Activated CD8-positive, alpha-beta memory T cell treated with anti-CD3 and anti-CD28 coated beads for 36 hours (primary cell): ENCODE results near the gene PRPSAP1. TPM values are rescaled to one million over a fixed set of nuclear protein-coding genes. Genes with fewer than 3 reads are reported as not detected.

Source experiments
- CTCF ChIA-PET: fragments of 350-600 bp; sonication (Branson Sonifier 250); formaldehyde crosslinking; loops from one replicate; lab custom pipeline; 2021; ENCODE audit warnings: antibody characterized with exemption; lab: Charles Lee
- POLR2A ChIA-PET: fragments of 350-600 bp; sonication (Branson Sonifier 250); formaldehyde crosslinking; loops from one replicate; lab custom pipeline; 2021; ENCODE audit warnings: antibody characterized with exemption; lab: Charles Lee
- total RNA-seq, 2 experiments: library from RNA; stranded (reverse); gene quantifications; one replicate each; pipeline ENCODE4 v1.2.3, GENCODE V29; 2021

The PRPSAP1 gene, protein sequence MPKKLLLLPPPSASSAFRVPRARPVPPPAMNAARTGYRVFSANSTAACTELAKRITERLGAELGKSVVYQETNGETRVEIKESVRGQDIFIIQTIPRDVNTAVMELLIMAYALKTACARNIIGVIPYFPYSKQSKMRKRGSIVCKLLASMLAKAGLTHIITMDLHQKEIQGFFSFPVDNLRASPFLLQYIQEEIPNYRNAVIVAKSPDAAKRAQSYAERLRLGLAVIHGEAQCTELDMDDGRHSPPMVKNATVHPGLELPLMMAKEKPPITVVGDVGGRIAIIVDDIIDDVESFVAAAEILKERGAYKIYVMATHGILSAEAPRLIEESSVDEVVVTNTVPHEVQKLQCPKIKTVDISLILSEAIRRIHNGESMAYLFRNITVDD
- 10 to 100 TPM; 39.4 to 41.8 TPM for total RNA-seq

DNA sequence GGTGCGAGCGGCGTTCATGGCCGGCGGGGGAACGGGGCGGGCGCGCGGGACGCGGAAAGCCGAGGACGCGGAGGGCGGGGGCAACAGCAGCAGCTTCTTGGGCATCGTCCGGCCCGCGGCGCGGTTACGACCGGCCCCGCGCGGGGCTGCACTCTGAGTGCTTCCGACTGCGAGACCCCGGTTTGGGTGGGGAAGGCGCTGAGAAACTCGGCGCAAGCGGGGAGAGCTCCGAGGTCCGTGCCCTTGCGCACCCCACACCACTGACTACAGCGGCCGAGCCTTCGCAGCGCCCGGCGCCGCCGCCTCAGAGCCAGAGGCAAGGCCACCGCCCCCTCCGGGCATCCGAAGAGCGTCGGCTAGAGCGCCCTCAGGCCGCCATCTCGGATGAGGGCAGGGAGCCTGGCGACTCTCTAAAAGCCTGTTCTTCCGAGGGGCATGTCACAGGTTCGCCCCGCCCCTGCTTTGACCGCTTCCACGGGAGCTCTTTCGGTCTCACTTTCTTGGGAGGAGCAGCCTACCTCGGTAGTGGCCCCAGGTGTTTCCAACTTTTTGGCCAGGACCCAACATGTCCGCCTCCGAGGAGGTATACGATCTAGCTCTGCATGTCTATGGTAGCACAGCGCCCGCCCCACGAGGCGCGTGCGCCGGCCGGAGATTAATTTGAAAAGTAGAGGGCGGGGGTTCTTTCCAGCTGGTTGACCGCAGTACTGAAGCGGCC lies at the start of gene PRPSAP1:
Gene PRPSAP1 (minus strand): TSS at position 318 of the 718 bp plus-strand sequence. CDS start 213 bp downstream, at position 105.
- CTCF ChIA-PET = interaction anchor here (0.6 to 4.2 kb wide), 14 partner anchors 9 to 174 kb away, joined by 3 to 43 read pairs (median 3); partner anchors contain the start of gene SPHK1
- POLR2A ChIA-PET = interaction anchor here (0.5 to 2.8 kb wide), 9 partner anchors 14 to 1339 kb away, joined by 3 to 39 read pairs (median 3); partner anchors contain the start of genes EXOC7 and SPHK1

DNA sequence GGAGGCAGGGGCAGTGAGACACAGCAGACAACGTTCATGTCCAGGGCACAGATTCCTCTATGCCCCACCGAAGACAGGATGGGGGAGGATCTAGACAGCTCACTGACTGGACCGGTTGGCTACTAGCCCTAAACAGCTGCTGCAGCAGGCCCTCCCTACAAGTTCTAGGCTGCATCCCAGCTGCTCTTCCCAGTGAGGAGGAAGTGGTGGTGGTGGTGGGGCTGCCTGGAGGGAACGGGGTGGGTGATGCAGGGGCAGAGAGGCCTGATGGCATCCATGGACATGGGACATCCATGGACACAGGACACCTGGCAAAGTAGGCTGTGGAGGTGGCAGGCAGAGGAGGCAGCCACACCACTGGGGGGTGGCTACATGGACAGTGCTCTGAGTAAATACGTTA lies 49.0 kb upstream of the PRPSAP1 start:
- ChIA-PET CTCF (no interaction called here), POLR2A (no interaction called here)

DNA sequence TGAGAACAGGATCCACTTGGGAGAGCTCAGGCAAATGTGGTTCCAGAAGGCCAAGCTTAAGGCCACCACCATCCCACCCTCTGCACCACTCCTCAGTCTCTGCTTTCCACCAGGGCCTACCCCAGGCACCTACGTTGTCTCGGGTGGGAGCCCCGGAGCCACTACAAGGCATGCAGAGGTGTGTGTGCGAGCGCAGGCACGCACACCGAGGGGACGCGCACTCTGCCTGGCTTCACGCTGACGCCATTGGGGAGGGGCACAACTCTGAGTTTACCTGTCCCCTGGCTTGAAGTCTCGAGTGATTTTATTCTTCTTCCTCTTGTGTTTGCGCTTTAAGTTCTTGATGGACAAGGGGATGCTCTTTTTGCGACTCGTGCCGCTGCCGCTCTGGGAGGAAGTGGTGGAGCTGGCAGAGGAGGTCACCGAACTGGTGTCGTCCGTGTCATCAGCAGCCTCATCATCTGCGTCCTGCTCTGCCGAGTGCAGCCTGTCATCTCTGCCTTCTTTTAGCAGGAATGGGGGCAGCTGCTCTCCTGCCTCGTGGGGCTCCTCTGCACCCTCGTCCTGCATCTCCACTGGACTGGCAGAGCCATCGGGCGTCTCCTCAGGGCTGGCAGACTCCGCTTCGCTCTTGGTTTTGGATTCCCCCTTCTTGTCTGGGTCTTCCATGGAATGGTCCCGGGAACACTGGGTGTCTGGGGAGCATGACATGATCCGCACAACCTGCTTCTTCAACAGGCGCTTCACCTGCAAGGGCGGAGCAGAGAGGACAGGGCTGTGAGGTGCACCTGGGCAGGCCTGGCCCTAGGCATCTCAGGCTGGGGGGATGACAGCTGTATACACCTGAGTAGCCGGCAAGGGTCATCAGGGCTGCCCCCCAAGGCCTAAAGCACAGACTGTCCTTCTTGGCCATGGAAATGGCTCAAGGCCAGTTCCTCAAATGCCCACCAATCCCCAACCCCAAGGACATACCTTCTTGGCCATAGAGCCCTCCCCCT lies 45.8 kb upstream of the PRPSAP1 start:
- ChIA-PET CTCF (interaction anchor here (1.4 to 6.1 kb wide), 9 partner anchors 13 to 386 kb away, joined by 4 to 77 read pairs (median 15); partner anchors contain the start of genes PRPSAP1 and SPHK1), POLR2A (no interaction called here)

DNA sequence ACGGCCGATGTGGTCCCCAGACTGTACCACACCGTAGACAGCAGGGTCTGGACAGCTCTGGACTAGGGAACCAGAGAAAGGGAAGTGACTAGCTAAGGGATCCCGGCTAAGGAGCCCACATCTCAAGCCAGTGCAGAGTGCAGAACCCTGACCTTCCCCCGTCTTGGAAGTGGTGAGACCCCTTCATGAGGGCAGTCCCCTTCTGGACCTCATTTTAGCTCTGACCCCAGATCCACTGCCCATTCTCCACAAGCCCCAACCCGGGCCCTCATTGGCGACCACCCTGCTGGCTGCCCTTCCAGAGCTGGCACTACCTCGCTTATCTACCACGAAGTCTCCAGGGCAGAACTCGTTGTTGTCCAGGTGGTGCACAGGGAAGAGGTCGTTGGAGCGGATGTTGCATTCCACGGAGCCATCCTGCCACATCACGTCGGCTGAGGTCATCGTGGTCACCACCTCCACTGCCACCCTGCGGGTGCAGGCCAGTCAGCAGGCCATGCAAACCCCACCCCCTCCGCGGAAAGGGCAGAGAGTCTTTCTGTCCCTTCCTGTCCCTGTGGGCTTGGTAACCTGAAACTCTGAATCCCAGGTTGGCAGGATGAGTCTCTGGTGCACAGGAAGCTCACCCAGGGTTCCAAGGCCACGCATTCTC lies 44.9 kb upstream of the PRPSAP1 start:
- ChIA-PET CTCF (interaction anchor here (0.8 to 6.1 kb wide), 24 partner anchors 10 to 385 kb away, joined by 3 to 77 read pairs (median 4); partner anchors contain the start of genes AANAT, PRPSAP1 and SPHK1), POLR2A (interaction anchor here (0.9 kb wide), 1 partner anchor 94 kb away, joined by 5 read pairs; no protein-coding TSS in a partner anchor)

DNA sequence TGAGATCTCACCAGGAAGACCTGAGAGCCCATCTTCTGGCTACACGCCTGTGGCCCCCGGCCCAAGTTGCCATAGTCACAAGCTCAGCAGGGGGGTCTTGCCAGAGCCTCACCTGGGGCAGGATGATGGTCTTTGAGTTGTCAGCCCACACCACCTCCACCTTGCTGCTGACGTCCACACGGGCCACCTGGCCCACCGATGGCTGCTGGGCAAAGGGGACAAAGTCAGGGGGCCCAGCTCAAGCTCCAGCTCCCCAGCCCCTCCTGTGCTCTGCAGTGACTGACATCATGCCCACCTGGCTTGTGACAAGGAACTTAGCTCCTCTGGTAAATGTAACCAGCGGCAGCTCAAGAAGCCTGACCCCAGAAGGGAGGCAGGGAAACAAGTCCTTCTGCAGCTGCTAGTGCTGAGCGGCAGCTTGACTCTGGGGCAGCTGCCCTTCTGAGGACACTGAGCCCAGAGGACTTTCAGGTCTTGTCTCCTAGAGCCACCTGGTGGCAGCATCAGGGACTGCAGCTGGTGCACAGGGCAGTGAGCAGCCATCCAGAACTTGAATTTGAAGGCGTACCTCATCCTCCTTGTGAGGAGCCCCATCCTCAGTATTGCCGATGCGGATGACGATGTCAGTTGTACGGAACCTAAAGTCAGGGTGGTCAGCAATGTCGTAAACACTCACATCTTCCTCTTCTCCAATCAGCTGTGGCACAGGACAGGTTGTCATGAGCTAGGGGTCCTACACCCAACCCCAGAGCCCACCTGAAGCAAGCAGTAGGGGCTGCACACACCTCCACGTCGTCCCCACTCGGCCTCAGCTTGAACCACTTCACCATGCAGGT lies 44.2 kb upstream of the PRPSAP1 start:
- ChIA-PET POLR2A (interaction anchor here (0.9 to 1.0 kb wide), 2 partner anchors 12 to 94 kb away, joined by 3 to 5 read pairs; no protein-coding TSS in a partner anchor), CTCF (interaction anchor here (0.8 to 6.1 kb wide), 31 partner anchors 10 to 385 kb away, joined by 3 to 77 read pairs (median 4); partner anchors contain the start of genes AANAT, PRPSAP1 and SPHK1)

DNA sequence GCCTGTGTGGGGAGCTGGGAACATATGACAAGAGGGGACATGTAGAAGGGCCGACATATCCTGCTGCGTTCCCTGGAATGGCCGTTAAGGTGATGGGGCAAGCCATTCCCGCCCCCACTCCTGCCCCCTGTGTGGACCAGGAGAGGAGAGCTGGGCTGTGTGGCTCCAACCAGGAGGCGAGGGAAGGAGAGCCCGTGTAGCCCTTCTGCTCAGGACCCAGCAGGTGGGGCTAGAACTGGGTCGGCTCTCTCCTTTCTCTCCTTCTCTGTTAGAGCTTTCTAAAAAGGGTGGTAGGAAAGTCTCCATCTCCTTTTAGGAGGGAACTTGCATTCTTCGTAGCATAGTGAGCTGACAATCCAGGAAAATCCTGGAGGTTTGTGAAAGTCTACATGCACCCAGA lies 43.5 kb upstream of the PRPSAP1 start:
- CTCF ChIA-PET = interaction anchor here (0.6 to 6.1 kb wide), 18 partner anchors 10 to 378 kb away, joined by 3 to 77 read pairs (median 4); partner anchors contain the start of genes AANAT, PRPSAP1 and SPHK1
- POLR2A ChIA-PET = interaction anchor here (1.0 kb wide), 1 partner anchor 12 kb away, joined by 3 read pairs; no protein-coding TSS in a partner anchor

DNA sequence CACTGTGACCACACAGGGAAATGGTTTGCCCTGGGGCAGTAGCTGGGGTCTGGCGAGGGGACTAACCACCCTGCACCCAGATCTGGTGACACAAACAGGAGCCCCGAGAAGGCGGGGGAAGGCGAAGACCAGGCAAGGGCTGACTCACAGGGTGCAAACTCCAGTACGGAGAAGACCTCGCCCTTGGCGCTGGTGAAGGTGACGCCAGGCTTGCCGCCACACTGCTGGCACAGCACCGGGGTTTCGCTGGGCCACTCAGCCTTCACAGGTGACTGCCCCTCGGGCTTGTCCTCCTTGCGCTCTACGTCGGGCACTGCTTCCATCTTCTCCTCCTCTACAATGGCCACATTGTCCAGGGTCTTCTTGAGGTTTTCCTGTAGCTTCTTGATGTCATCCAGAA lies 42.3 kb upstream of the PRPSAP1 start:
- POLR2A ChIA-PET = no interaction called here

DNA sequence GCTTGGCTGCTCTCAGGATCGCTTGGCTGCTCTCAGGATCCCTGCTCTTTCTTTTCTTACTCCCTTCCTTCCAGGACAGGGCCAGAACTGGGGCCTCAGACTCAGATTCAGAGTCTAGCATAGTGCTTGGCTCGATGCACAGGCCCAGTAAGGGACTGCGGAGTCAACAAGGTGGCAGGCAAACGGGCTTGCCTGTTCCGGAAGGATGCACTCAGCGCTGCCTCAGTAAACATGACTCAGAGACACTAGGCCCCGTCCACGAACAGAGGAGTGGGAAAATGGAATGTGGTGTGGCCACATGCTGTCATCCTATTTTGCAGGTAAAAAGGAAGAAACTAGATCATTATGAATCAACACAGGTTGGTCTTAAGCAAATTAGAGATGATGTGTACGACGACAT lies 40.5 kb upstream of the PRPSAP1 start:
- POLR2A ChIA-PET = no interaction called here
- CTCF ChIA-PET = interaction anchor here (0.6 to 1.2 kb wide), 4 partner anchors 90 to 1017 kb away, joined by 3 to 5 read pairs (median 4); no protein-coding TSS in a partner anchor

More for the DNA sequence above, 42.3 kb upstream of the PRPSAP1 start:
- CTCF ChIA-PET = interaction anchor here (1.0 to 6.1 kb wide), 4 partner anchors 9 to 94 kb away, joined by 3 to 77 read pairs (median 38); partner anchors contain the start of gene SPHK1

DNA sequence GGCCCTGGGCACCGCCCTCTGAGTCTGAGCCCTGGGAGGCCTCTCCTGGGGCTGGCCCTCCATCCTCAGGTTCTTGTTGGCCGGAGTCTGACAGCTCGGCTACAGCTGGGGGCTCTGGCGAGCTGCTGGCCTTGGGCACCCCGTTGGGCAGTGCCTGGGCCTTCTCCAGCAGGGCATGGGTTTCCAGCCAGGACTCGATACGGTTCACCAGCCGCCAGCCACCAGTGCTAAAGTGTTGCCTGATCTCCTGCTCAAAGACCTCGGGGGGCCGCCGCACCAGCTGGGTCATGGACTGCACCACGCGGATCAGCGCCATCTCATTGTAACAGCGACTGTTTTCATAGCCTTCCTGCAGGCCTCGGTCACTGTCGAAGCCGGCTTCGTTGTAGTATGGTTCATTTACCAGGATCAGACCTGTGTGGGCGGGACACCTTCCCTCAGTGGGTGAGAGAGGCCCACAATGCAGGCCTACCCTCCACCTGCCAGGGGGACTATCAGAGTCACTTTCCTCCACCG lies 37.5 kb upstream of the PRPSAP1 start:
- ChIA-PET CTCF (interaction anchor here (1.0 kb wide), 1 partner anchor 366 kb away, joined by 6 read pairs; no protein-coding TSS in a partner anchor), POLR2A (no interaction called here)

DNA sequence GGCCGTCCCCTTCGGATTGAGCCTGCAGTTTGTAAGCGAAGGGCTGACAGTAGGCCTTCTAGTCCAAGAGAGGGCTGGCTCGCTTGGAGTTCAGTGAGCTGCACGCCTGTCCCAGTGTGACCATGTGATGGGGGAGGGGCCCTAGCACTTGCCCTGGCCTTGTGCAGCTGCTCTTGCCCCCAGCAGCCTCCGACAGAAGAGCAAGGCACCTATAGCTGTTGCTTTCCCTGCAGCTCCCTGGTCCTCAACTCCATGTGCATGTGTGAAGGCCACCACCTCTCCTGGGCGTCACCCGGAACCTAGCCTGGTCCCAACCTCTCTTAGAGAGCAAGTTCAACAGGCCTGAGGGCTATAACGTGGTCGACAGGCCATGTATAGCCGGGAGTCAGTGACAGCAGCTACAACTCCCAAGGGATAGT lies 36.3 kb upstream of the PRPSAP1 start:
- CTCF ChIA-PET = interaction anchor here (1.1 to 6.3 kb wide), 2 partner anchors 7 to 117 kb away, joined by 3 to 57 read pairs; no protein-coding TSS in a partner anchor
- POLR2A ChIA-PET = no interaction called here

DNA sequence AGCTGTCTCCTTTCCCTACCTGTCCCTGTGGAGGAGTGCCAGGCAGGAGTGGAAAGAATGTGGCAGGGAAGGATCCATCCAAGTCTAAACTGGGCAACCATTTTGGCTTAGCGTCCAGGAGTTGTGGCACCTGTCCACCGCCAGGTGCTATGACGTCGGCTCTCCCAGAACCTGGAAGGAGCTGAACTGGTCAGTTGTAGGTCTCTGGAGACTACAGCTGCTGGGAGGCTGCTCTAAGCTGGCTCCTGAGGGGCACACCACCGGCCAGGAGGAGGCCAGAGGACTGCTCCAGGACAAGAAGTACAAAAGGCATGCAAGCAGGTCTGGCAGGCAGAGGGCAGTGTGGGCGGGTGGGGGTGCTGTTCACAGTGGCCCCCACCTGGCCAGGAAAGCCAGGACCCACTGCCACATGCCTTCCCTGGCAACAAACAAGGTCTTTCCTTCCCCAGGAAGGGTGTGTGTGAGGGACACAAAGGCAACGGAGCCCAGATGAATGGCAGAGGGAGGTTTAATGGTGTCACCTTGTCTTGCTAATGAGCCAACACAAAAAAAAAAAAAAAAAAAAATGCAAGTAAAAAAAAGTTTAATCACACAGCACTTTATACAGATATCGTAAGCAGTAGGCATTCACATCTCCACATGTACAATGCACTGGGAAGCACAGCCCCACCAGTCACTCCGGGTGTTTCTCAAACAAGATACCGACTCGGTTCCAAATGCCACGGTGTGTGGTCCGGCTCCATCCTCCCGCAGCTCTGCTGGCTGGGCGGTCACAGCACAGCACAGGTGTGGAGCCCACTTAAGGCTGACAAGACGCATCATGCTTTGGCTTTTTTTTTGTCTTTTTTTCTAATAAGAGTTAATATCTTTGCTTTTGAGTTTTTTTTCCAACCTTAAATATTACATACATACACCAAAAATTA lies 35.5 kb upstream of the PRPSAP1 start:
- CTCF ChIA-PET = interaction anchor here (1.1 to 6.3 kb wide), 2 partner anchors 8 to 118 kb away, joined by 3 to 57 read pairs; no protein-coding TSS in a partner anchor
- POLR2A ChIA-PET = no interaction called here

DNA sequence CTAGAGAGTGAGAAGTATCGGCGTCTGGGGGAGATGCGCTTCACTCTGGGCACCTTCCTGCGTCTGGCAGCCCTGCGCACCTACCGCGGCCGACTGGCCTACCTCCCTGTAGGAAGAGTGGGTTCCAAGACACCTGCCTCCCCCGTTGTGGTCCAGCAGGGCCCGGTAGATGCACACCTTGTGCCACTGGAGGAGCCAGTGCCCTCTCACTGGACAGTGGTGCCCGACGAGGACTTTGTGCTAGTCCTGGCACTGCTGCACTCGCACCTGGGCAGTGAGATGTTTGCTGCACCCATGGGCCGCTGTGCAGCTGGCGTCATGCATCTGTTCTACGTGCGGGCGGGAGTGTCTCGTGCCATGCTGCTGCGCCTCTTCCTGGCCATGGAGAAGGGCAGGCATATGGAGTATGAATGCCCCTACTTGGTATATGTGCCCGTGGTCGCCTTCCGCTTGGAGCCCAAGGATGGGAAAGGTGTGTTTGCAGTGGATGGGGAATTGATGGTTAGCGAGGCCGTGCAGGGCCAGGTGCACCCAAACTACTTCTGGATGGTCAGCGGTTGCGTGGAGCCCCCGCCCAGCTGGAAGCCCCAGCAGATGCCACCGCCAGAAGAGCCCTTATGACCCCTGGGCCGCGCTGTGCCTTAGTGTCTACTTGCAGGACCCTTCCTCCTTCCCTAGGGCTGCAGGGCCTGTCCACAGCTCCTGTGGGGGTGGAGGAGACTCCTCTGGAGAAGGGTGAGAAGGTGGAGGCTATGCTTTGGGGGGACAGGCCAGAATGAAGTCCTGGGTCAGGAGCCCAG lies 33.5 kb upstream of the PRPSAP1 start:
- ChIA-PET CTCF (interaction anchor here (1.0 to 6.3 kb wide), 7 partner anchors 10 to 107 kb away, joined by 3 to 57 read pairs (median 5); partner anchors contain the start of gene PRPSAP1), POLR2A (no interaction called here)

DNA sequence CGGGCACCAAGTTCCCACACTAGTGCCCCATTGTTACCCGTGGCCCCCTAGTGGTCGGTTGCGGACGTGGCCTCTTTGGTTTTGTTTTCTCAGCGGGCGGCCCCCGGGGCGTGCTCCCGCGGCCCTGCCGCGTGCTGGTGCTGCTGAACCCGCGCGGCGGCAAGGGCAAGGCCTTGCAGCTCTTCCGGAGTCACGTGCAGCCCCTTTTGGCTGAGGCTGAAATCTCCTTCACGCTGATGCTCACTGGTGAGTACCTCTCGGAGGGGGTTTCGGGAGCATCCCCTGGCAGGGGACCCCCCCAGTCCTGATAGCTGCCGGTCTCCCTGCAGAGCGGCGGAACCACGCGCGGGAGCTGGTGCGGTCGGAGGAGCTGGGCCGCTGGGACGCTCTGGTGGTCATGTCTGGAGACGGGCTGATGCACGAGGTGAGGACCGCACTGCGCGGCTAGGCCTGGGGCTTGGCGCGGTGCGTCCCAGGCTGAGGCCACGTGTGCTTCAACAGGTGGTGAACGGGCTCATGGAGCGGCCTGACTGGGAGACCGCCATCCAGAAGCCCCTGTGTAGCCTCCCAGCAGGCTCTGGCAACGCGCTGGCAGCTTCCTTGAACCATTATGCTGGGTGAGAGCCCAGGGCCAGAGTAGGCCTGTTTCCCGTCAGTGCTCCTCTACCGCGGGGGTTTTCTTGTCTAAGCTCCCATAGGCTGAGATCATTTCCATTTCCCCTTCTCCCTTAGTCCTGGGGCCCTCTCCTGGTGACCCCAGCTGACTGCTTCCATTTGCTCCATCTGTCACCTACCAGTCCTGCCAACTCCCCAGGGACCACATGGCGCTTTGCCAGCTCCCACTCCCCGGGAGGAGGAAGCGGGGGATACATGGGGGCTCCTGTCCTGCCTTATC lies 32.4 kb upstream of the PRPSAP1 start:
- ChIA-PET POLR2A (interaction anchor here (0.5 to 4.6 kb wide), 6 partner anchors 11 to 263 kb away, joined by 3 to 39 read pairs (median 4); partner anchors contain the start of genes PRPSAP1 and RHBDF2), CTCF (interaction anchor here (0.8 to 6.3 kb wide), 18 partner anchors 11 to 328 kb away, joined by 3 to 57 read pairs (median 4); partner anchors contain the start of genes EXOC7 and PRPSAP1)
